ENCODE measurements around the gene IFT122. TPM values are rescaled to one million over a fixed set of nuclear protein-coding genes. Genes with fewer than 3 reads are reported as not detected.
"Not testable (repeated sequence)": the region's sequence is repeated elsewhere in the genome, so short reads cannot be mapped to it uniquely, and the experiment has no call there.

The IFT122 gene
- total RNA-seq, 2 experiments from 2014 or later, result 21.5 to 25.5 TPM

DNA sequence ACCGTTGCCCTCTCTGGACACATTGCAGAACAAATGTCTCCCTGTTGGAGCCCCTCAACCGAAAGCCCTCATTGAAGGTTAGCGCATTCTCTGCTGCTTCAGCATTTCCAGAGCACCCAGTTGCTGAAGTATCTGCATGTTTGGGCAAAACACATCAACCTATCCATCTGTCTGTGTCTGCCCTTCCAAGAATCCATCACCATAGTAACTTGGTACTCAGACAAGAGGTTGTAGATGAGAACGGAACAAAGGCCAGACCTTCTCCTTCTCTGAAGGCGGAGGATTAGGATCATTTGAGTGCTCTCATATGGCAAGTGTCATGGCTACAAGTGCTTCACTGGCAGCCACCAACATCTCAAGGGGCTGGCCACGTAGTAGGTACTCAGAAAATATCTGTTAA, 65.3 kb downstream of the IFT122 start:
- POLR2A ChIA-PET, result no interaction called here
- CTCF ChIA-PET, result no interaction called here
- no peaks in the 10 kb centered on the region for H3K27me3 Mint-ChIP-seq
- peaks cover 9% of the 10 kb centered on the region for H3K36me3 Mint-ChIP-seq
- DNase-seq, result no peak
- H3K4me3 Mint-ChIP-seq, result no peak overlapping the region
- intact Hi-C loops (cut with micrococcal nuclease), result no loop called here
- H3K27ac Mint-ChIP-seq, result no peak overlapping the region
- no peaks in the 10 kb centered on the region for H3K9me3 Mint-ChIP-seq
- no peaks in the 10 kb centered on the region for H3K4me1 Mint-ChIP-seq (ENCODE audit: low read depth)

DNA sequence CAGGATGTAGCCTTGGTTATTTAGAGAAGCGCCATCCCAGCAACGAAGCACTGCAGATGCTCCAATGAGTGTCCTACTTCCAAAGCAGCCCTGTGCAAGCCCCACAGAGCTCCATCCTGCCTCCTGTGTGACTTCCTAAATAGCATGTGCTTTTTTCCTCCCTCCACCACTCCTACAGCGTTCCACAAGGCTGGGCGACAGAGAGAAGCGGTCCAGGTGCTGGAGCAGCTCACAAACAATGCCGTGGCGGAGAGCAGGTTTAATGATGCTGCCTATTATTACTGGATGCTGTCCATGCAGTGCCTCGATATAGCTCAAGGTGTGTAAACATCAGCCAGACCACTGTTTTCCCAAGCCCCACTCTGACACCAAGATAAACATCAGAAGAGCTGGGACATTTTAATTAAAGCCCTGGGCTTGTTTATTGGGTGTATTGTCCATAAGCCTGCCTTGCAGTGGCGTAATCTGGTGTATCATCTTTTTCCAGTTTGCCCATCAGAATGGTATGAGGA, 66.3 kb downstream of the IFT122 start:
- ChIA-PET CTCF (no interaction called here), POLR2A (no interaction called here)
- no peaks in the 10 kb centered on the region for H3K9me3 Mint-ChIP-seq
- no peak overlapping the region for H3K27ac Mint-ChIP-seq
- H3K4me1 Mint-ChIP-seq (ENCODE audit: low read depth), result no peaks in the 10 kb centered on the region
- intact Hi-C loops (cut with micrococcal nuclease), result no loop called here
- H3K36me3 Mint-ChIP-seq, result peaks cover 6% of the 10 kb centered on the region
- DNase-seq, result no peak
- no peaks in the 10 kb centered on the region for H3K27me3 Mint-ChIP-seq
- H3K4me3 Mint-ChIP-seq, result no peak overlapping the region

DNA sequence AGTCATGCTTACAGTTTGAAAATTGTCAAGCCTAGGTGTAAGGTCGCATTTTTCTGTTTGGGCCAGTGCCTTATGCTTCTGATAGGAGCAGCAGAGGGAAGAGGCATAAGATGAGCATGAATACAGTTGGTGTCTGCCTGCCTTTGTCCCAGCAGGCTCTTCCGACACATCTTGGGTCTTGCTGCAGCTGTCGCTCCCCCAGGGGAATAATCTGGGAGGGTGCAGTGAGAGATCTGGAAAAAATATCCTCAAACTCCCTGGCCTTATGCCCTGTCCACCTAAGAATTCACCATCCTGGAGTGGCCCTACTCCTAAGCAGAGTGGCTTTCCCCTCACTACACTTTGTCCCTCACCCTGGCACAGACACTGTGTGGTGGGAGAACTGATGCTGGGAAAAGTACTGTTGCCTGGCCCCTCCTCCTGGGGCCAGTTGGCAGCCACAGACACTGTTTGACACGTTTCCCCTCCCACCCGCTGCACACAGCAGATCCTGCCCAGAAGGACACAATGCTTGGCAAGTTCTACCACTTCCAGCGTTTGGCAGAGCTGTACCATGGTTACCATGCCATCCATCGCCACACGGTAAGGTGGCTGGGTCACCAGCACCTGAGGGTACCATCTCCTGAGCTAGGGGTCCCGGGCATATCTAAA, 67.3 kb downstream of the IFT122 start:
- ChIA-PET POLR2A (no interaction called here), CTCF (no interaction called here)
- Mint-ChIP-seq H3K4me3 (no peak overlapping the region), H3K9me3 (no peaks in the 10 kb centered on the region), H3K27ac (no peak overlapping the region), H3K27me3 (no peaks in the 10 kb centered on the region), H3K36me3 (peaks cover 9% of the 10 kb centered on the region), H3K4me1 (ENCODE audit: low read depth) (no peaks in the 10 kb centered on the region)
- no peak for DNase-seq
- intact Hi-C loops (cut with micrococcal nuclease), result no loop called here

DNA sequence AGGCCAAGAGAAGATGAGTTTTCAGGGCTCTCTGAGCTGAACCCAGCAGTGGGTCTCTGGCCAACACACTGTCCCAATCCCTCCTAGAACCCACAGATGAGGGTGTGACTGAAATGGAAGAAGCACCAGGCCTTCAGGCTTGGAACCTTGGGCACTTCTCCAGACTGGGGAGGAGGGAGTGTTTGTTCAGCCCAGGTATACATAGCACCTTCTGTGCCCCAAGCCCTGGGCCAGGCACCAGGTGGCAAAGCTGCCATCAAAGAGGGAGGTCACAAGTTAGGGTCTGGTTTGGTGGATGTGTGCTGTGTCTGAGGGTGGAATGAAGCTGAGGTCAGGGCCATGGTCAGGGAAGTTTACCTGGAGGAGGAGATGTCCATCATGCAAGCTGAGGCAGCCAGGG, 72.6 kb downstream of the IFT122 start:
- Mint-ChIP-seq H3K9me3 (no peaks in the 10 kb centered on the region), H3K27ac (no peak overlapping the region), H3K27me3 (no peaks in the 10 kb centered on the region), H3K4me3 (no peak overlapping the region), H3K4me1 (ENCODE audit: low read depth) (no peaks in the 10 kb centered on the region), H3K36me3 (peaks cover 9% of the 10 kb centered on the region)
- ChIA-PET CTCF (no interaction called here), POLR2A (no interaction called here)
- intact Hi-C loops (cut with micrococcal nuclease), result no loop called here
- no peak for DNase-seq

GRCh38 chr3:129513705-129514104, 73.7 kb downstream of the IFT122 start:
- CTCF ChIA-PET, result no interaction called here

DNA sequence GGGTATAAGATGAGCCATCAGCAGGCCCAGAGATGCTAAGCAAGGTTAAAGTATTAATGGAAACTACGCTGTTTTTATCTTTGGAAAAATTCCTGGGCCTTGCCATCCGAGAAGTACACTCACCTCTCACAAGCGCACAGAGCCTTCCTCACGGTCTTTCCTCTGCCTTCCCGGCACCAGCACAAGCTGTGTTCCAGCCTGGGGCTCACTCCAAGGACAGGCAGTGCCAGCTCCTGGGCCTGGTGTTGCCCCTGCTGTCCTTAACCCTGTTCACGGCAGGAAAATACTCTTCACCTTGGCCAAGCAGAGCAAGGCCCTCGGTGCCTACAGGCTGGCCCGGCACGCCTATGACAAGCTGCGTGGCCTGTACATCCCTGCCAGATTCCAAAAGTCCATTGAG, 74.1 kb downstream of the IFT122 start:
- Mint-ChIP-seq H3K27me3 (no peaks in the 10 kb centered on the region), H3K4me3 (no peak overlapping the region), H3K4me1 (ENCODE audit: low read depth) (no peaks in the 10 kb centered on the region), H3K9me3 (no peaks in the 10 kb centered on the region), H3K36me3 (peaks cover 9% of the 10 kb centered on the region), H3K27ac (no peak overlapping the region)
- no peak for DNase-seq
- POLR2A ChIA-PET, result no interaction called here
- intact Hi-C loops (cut with micrococcal nuclease), result no loop called here
- CTCF ChIA-PET, result no interaction called here

More at GRCh38 chr3:129513705-129514104, 73.7 kb downstream of the IFT122 start:
- Mint-ChIP-seq H3K4me1 (ENCODE audit: low read depth) (no peaks in the 10 kb centered on the region), H3K4me3 (no peak overlapping the region), H3K27ac (no peak overlapping the region), H3K9me3 (no peaks in the 10 kb centered on the region), H3K36me3 (peaks cover 9% of the 10 kb centered on the region), H3K27me3 (no peaks in the 10 kb centered on the region)
- no peak for DNase-seq
- intact Hi-C loops (cut with micrococcal nuclease), result no loop called here
- POLR2A ChIA-PET, result no interaction called here

- Mint-ChIP-seq H3K27ac (no peak overlapping the region), H3K4me1 (ENCODE audit: low read depth) (no peaks in the 10 kb centered on the region), H3K27me3 (no peaks in the 10 kb centered on the region), H3K4me3 (no peak overlapping the region), H3K36me3 (peaks cover 8% of the 10 kb centered on the region), H3K9me3 (no peaks in the 10 kb centered on the region)
- ChIA-PET POLR2A (no interaction called here), CTCF (interaction anchor here (0.6 kb wide), 1 partner anchor 1247 kb away, joined by 3 read pairs; no protein-coding TSS in a partner anchor)
- intact Hi-C loops (cut with micrococcal nuclease), result no loop called here
- DNase-seq, result no peak
Observed at GRCh38 chr3:129514563-129514962, 74.5 kb downstream of the IFT122 start.

DNA sequence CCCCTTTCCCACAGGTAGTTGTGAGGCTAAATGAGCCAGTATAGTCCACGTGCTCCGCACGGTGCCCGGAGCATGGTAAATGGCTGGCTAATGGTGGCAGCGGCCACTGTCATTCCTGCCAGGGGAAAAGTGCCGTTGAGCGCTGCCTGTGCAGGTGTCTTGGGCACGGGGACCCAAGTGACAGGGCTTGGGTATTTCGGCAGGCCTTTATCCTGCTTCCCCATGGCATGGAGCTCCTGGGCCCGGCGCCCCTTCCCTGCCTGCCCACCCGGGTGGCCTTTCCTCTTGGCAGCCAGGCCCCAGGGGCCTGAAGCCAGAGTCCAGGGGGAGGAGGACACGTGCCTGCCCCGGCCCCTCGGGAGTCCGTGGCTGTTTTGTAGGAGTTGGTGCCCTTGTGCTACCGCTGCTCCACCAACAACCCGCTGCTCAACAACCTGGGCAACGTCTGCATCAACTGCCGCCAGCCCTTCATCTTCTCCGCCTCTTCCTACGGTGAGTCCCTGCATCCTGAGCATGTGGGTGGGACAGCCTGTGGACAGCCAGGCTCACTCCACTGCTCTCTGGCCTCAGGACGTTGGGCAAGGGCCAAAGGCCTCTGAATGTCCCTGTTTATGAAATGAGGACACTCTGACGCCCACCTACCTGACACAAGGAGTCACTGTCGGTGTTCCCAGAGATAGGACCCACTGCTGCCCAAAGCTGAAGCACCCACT, 75.2 kb downstream of the IFT122 start:
- H3K4me1 Mint-ChIP-seq (ENCODE audit: low read depth); H3K36me3 Mint-ChIP-seq; POLR2A ChIA-PET; H3K9me3 Mint-ChIP-seq; DNase-seq; H3K27ac Mint-ChIP-seq; intact Hi-C loops (cut with micrococcal nuclease); H3K27me3 Mint-ChIP-seq; H3K4me3 Mint-ChIP-seq: not testable (repeated sequence)
- CTCF ChIA-PET, result interaction anchor here (0.6 kb wide), 2 partner anchors 25 to 1246 kb away, joined by 3 read pairs; no protein-coding TSS in a partner anchor

DNA sequence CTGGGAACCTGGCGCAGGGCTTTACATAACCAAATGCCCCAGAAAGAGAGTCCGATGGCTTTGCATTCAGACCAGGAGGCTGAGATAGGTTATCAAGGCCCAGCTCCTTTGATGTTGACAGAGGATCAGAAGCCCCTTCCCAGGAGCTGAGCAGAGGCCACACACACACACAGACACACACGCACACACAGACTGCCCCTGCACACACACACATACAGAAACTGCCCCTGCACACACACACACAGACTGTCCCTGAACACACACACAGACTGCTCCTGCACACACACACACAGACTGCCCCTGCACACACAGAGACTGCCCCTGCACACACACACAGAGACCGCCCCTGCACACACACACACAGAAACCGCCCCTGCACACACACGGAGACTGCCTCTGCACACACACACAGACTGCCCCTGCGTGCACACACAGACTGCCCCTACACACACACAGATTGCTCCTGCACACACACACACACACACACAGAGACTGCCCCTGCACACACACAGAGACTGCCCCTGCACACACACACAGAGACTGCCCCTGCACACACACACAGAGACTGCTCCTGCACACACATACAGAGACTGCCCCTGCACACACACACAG, 75.9 kb downstream of the IFT122 start:
- CTCF ChIA-PET, result interaction anchor here (0.6 kb wide), 1 partner anchor 25 kb away, joined by 3 read pairs; no protein-coding TSS in a partner anchor
- H3K4me1 Mint-ChIP-seq (ENCODE audit: low read depth); POLR2A ChIA-PET; H3K36me3 Mint-ChIP-seq; H3K27ac Mint-ChIP-seq; H3K9me3 Mint-ChIP-seq; DNase-seq; intact Hi-C loops (cut with micrococcal nuclease); H3K4me3 Mint-ChIP-seq; H3K27me3 Mint-ChIP-seq: not testable (repeated sequence)

GRCh38 chr3:129517516-129517915, 77.5 kb downstream of the IFT122 start:
- DNase-seq, result no peak
- intact Hi-C loops (cut with micrococcal nuclease), result no loop called here
- Mint-ChIP-seq H3K27me3 (no peaks in the 10 kb centered on the region), H3K9me3 (no peaks in the 10 kb centered on the region), H3K4me3 (no peak overlapping the region), H3K27ac (no peak overlapping the region), H3K36me3 (peaks cover 3% of the 10 kb centered on the region), H3K4me1 (ENCODE audit: low read depth) (no peaks in the 10 kb centered on the region)
- ChIA-PET POLR2A (no interaction called here), CTCF (no interaction called here)

DNA sequence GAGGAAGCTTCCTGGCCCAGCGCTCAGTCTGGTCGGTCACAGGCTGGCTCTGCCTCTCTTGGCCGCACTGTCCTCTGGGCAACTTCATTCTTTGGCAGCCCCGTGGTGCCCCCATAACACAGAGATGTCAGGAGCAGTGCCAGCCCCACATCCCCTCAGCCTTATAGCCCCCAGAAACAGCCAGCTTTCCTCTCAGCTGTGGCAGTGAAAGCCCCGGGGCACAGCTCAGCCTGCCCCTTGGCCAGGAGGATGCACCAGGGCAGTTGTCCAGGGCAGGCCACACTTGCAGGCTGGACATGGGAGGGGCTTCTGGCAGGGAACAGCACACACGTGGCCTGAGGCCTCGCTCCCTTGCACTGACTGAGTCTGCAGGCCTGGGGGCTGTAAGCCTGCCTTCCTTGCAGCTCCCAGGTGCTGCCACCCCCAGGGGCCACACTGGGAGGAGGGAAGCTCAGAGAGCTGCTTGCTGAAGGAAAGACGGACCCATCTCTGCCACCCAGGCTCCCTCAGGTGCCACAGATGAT, 78.1 kb downstream of the IFT122 start:
- intact Hi-C loops (cut with micrococcal nuclease), result no loop called here
- no peak for DNase-seq
- Mint-ChIP-seq H3K27ac (no peak overlapping the region), H3K9me3 (no peaks in the 10 kb centered on the region), H3K4me3 (no peak overlapping the region), H3K27me3 (no peaks in the 10 kb centered on the region), H3K36me3 (peaks cover 3% of the 10 kb centered on the region), H3K4me1 (ENCODE audit: low read depth) (no peaks in the 10 kb centered on the region)
- POLR2A ChIA-PET, result no interaction called here
- CTCF ChIA-PET, result no interaction called here

DNA sequence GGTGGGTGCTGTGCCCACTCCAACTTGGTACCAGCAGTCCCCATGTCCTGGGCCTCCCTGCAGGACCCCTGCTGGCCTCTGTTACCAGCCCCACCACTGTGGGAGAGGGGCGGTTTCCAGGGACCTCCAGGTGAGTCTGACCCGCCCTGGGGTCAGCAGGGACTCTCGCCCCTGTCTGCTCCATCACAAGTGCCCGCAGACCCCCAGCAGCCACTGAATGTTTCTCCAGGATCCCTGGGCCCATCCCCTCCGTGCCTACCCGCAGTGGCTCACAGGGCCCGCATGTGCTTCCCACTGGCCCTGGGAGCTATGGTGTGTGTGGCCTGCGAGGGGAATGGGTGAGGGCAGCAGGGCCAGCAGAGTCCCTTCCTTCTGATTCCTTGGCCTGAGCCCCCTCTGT, 78.6 kb downstream of the IFT122 start:
- Mint-ChIP-seq H3K9me3 (no peaks in the 10 kb centered on the region), H3K4me3 (no peak overlapping the region), H3K27me3 (no peaks in the 10 kb centered on the region), H3K36me3 (peaks cover 3% of the 10 kb centered on the region), H3K4me1 (ENCODE audit: low read depth) (no peaks in the 10 kb centered on the region), H3K27ac (no peak overlapping the region)
- intact Hi-C loops (cut with micrococcal nuclease), result no loop called here
- CTCF ChIA-PET, result no interaction called here
- POLR2A ChIA-PET, result no interaction called here
- no peak for DNase-seq
